ENCODE data around the gene CASR.
A peak's percentile ranks its signal among the peaks of the same experiment; 100 is the strongest.

Gene CASR

DNA sequence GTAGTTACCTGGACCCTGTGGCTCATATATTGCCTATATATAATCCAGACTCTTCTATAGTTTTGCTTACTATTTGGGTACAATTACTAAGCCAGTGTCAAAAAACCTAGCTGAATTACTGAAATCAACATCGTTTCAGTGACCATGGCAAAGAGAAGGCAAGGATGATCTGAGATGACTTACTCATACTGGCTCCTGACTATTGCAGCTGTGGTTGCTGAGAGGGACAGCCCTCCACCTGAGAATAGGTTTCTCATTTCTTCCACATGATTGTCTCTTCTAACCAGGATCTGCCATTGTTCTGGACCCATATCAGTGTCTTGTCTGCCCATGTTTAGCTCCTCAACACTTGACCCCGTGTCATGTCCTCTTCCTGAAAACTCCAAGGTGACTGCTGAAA, 30.2 kb downstream of the CASR start:
- no peak for DNase-seq

- no peak for DNase-seq
Measured at GRCh38 chr3:122214711-122215110, 31.2 kb downstream of the CASR start.

- no peak for DNase-seq
Measured at GRCh38 chr3:122215592-122216298, 32.3 kb downstream of the CASR start.

- no peak for DNase-seq
Measured at GRCh38 chr3:122217901-122218300, 34.4 kb downstream of the CASR start.

DNA sequence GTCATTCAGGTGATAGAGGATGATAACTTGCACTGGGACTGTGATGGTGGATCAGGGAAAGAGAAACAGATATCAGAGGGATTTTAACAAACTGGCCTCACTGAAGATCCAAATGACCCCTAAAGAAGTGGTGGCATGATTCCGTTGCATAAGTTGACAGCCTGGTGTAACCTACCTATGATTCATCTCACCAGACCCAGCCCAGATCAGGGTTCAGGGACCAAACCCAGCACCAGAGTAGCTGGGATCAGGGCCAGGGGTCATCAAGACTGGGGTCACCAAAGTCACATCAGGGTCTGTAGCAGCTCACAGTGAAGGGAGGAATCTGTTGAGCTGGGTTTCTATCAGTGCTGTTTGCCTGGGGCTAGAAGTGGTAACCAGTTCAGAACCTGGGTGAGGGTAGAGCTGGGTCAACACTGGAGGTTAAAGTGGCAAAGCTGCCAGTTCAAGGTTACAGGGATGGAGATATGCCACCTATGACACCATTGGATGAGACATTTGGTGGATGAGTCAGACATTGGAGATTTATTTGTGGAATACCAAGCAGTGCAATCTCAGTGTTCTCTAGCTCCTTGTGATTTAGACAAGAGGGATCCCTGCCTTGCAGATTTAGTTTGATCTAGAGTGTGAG, 35.9 kb downstream of the CASR start:
- DNase-seq = no peak

DNA sequence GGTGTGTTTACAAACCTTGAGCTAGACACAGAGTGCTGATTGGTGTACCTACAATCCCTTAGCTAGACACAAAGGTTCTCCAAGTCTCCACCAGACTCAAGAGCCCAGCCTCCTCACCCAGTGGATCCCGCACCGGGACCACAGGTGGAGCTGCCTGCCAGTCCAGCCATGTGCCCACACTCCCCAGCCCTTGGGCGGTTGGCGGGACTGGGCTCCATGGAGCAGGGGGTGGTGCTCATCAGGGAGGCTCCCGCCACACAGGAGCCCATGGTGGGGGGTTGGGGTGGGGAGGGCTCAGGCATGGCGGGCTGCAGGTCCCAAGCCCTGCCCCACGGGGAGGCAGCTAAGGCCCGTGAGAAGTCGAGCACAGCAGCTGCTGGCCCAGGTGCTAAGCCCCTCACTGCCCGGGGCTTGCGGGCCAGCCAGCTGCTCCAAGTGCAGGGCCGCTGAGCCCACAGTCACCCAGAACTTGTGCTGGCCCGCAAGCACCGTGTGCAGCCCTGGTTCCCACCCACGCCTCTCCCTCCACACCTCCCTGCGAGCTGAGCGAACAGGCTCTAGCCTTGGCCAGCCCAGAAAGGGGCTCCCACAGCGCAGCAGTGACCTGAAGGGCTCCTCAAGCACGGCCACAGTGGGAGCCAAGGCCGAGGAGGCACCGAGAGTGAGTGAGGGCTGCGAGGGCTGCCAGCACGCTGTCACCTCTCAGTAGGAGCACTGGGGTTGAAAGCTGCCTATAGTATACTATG, 43.7 kb downstream of the CASR start:
- no peak for DNase-seq

GRCh38 chr3:122230174-122230573, 46.7 kb downstream of the CASR start:
- no peak for DNase-seq

DNA sequence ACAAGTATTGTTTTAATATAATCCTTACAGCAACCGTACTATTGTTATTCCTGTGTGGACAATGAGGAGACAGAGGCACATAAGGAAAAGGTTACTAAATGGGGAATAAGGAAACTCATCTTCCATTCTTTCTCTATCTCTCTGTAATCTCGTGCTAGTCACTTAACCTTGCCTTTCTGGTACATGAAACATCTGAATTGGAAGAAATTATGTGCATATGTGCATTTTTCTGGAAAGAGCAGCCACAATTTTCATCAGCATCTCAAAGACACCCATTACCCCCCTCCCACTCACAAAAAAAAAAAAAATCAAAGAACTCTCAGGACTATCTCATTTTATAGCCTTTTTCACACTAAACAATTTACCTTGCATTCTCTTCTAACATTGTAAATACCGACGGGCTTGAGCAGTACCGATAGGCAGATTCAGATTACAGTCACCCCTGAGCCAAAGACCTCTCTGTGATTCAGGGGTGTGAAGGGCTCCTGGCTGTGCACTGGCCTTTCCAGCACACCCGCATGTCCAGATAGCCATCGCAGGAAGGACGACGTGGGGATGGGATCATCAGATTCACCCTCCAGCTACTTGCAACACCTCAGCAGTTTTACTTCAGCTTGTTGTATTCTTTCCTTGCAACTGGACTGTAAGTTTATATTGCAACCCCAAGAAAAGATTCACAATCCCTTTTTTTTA, 48.1 kb downstream of the CASR start:
- DNase-seq = no peak

- DNase-seq = no peak
Measured at GRCh38 chr3:122232485-122232884, 49.0 kb downstream of the CASR start.

GRCh38 chr3:122233101-122233952, 49.9 kb downstream of the CASR start:
- peak in 5 of 51 donors; percentile 3 to 26 (median 11) for DNase-seq

GRCh38 chr3:122234117-122234516, 50.6 kb downstream of the CASR start:
- no peak for DNase-seq

DNA sequence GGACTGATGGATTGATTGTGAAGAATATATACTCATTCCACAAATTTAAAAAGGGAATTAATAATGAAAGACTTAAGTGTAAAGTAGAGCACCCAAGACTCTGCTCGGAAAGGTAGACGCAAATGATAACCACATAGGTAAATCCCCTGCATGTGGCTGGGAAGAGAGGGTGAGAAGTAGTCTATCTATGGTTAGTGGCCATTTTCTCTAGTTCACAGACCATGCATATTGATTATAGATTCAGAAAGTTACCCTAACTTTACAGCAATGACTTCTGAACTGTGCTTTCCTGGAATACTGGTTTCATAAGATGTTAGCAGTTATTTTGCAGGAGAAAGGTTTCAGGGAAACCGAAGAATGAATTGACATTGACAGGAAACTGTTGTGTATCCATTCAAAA, 51.7 kb downstream of the CASR start:
- DNase-seq = no peak

GRCh38 chr3:122239112-122239511, 55.6 kb downstream of the CASR start:
- no peak for DNase-seq

GRCh38 chr3:122245513-122246174, 62.2 kb downstream of the CASR start:
- DNase-seq = no peak

DNA sequence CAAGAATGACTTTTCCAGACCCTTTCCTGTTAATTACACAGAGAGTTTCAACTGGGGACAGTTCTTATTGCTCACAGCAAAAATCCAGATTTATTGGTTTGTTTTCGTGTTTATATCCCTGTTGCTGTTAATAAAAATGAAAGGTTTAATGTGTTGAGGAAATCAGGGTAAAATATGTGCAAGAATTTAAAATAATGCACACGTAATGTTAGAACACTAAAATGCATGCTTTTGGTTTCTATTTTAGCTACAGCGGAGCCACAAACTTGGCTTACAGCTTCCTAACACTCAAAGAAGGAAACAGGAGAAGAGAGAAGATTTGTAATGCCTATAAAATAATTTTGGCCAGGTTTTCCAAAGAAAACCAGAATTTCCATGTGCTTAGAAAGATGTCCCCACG, 62.7 kb downstream of the CASR start:
- DNase-seq = no peak

DNA sequence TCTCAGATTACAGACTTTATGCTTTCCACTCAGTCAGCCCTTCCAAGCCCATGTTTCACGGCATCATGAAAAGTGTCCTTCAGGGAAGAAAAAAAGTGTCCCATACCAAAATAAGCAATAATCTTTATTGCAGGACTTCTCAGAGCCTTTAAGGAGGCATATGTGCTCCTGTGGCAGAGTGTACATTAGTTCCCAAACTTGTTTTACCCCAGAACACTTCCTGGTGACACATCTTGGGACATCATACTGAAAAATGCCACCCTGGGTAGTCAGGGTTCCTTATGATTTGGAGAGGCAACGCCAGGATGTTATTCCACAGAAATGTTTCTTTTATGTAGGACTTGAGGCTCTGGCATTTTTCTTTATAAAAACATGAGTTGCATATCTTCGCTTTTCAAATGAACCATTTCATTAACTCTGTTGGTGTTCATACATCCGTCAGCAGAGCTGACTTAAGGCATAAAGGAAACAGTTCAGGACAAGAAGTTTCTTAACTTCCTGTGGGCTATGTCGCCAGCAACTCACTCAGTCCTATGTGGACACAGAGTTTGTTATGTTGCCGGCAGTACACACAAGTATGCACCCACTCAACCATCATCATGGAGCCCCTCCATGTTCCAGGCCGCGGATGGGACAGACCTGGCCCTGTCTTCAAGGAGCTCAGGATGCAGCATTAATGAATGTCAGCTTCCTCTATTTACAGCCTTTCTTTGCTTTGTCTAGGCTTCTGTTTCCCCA, 63.8 kb downstream of the CASR start:
- DNase-seq = no peak

DNA sequence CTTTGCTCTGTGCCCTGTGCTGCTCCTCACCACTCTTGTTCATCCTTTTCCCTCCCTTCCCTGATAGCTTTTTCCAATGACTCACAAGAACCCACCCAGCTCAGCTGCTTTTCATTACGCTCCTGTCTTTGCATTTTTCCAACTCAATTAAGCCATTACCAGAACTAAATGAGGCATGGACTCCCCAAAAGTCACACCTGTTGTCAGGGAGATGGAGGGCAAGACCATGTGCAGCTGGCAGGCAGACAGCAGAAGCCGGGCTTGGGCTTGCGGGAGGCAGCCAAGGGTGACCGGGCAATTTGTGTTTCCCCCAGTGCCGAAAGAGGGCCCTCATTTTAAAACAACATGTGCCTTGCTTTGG, 64.3 kb downstream of the CASR start:
- DNase-seq = peak in 1 of 51 donors; percentile 31

DNA sequence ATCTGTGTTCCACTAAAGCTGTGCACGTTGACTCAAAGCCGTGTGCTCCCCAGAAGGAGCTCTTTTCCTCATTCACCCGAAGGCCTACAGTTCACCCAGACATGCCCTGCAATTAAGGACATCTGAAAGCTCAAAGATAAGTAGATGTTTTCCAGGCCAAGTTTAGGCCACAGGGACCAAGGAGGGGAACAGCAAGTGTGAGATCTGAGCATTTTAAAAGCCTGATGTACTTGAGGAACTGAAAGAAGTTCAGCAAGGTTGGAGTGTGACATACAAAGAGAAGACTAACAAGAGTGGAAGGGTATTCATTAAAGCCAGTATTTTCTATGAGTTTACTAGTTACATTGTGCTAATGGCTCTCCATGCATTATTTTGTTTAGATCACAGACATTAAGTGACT, 68.0 kb downstream of the CASR start:
- DNase-seq = no peak

DNA sequence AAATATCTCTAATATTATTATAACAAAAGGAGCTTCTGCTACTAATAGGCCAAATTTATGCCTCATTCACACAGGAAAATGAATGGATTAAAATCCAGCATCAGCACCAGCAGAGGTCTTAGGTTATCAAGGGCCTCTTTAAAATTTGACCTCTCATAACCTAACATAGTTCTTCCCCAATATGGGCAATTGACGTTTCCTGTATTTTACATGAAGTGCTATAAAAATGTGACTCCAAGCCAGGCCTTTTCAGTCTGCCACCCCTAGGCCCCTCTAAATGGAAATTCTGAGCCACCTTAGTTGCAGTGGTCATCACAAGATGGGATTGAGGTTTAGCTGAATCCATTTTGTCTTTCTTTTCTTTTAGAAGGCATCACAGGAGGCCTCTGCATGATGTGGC, 70.1 kb downstream of the CASR start:
- DNase-seq = no peak
